ENCODE measurements around the gene TNS4.

TNS4 gene

GRCh38 chr17:40535924-40536294 lies 34.5 kb upstream of the TNS4 start:
- DNase-seq, result no peak
- no peaks in the 10 kb centered on the region for H4K20me1 ChIP-seq (ENCODE audit: insufficient read depth, low read length)
- H3F3A ChIP-seq (ENCODE audit: insufficient read depth, low read length), result no peaks in the 10 kb centered on the region
- no peak overlapping the region for H3K27ac ChIP-seq (ENCODE audit: low read length)
- H3K36me3 ChIP-seq (replicated peaks; ENCODE audit: insufficient read depth, low read length), result no peaks in the 10 kb centered on the region
- TF ChIP-seq CTCF (IDR thresholded peaks at IDR 0.05; ENCODE audit: low read length) (no peak), EZH2 (optimal IDR thresholded peaks at IDR 0.05; ENCODE audit: low read depth, low read length) (no peak), EZH2phosphoT487 (IDR thresholded peaks at IDR 0.05; ENCODE audit: low read length) (no peak)
- H3K4me3 ChIP-seq (ENCODE audit: low read length), result no peak overlapping the region
- H3K27me3 ChIP-seq (replicated peaks; ENCODE audit: insufficient read depth, low read length), result peaks cover 21% of the 10 kb centered on the region
- H3K4me2 ChIP-seq (ENCODE audit: low read depth, low read length), result no peak overlapping the region
- H3K79me2 ChIP-seq (ENCODE audit: low read length), result no peaks in the 10 kb centered on the region
- H3K9ac ChIP-seq (ENCODE audit: low read length), result no peak overlapping the region
- no peaks in the 10 kb centered on the region for H3K9me2 ChIP-seq (replicated peaks; ENCODE audit: insufficient read depth, low read length)
- H3K4me1 ChIP-seq (ENCODE audit: low read length), result no peaks in the 10 kb centered on the region; the same call in none of the 2 replicates
- H3K9me3 ChIP-seq (replicated peaks; ENCODE audit: insufficient read depth, low read length), result no peaks in the 10 kb centered on the region
- no peak overlapping the region for H2AFZ ChIP-seq (ENCODE audit: low read length)

DNA sequence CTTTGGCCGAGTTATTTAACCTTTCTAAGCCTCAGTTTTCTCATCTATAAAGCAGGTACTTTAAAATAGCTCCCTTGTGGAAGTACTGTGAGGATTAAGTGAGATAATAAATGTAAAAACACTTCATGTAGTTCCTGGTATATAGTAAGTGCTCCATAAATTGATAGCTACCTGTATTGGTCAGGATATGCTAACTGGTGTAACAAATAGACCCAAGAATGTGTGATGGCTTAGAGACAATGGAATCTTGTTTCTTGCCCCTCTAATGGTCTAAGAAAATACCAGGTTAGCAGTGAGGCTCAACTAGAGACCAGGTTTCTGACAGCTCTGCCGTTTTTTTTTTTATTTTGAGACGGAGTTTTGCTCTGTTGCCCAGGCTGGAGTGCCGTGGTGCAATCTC lies 34.0 kb upstream of the TNS4 start:
- no peaks in the 10 kb centered on the region for H3K9me2 ChIP-seq (replicated peaks; ENCODE audit: insufficient read depth, low read length)
- H3K9me3 ChIP-seq (replicated peaks; ENCODE audit: insufficient read depth, low read length), result no peaks in the 10 kb centered on the region
- H2AFZ ChIP-seq (ENCODE audit: low read length), result no peak overlapping the region
- no peaks in the 10 kb centered on the region for H3K79me2 ChIP-seq (ENCODE audit: low read length)
- no peak overlapping the region for H3K4me2 ChIP-seq (ENCODE audit: low read depth, low read length)
- no peak overlapping the region for H3K27ac ChIP-seq (ENCODE audit: low read length)
- no peaks in the 10 kb centered on the region for H4K20me1 ChIP-seq (ENCODE audit: insufficient read depth, low read length)
- no peak overlapping the region for H3K4me3 ChIP-seq (ENCODE audit: low read length)
- peaks cover 21% of the 10 kb centered on the region for H3K27me3 ChIP-seq (replicated peaks; ENCODE audit: insufficient read depth, low read length)
- H3K9ac ChIP-seq (ENCODE audit: low read length), result no peak overlapping the region
- DNase-seq, result no peak
- no peaks in the 10 kb centered on the region for H3K36me3 ChIP-seq (replicated peaks; ENCODE audit: insufficient read depth, low read length)
- H3K4me1 ChIP-seq (ENCODE audit: low read length), result no peaks in the 10 kb centered on the region; the same call in none of the 2 replicates
- H3F3A ChIP-seq (ENCODE audit: insufficient read depth, low read length), result no peaks in the 10 kb centered on the region
- no peak for TF ChIP-seq EZH2phosphoT487 (IDR thresholded peaks at IDR 0.05; ENCODE audit: low read length)
- no peak for TF ChIP-seq CTCF (IDR thresholded peaks at IDR 0.05; ENCODE audit: low read length)
- TF ChIP-seq EZH2 (optimal IDR thresholded peaks at IDR 0.05; ENCODE audit: low read depth, low read length), result no peak

GRCh38 chr17:40534371-40535189 lies 33.2 kb upstream of the TNS4 start:
- H3K36me3 ChIP-seq (replicated peaks; ENCODE audit: insufficient read depth, low read length), result no peaks in the 10 kb centered on the region
- H3K4me3 ChIP-seq (ENCODE audit: low read length), result no peak overlapping the region
- TF ChIP-seq CTCF (IDR thresholded peaks at IDR 0.05; ENCODE audit: low read length) (no peak), EZH2 (optimal IDR thresholded peaks at IDR 0.05; ENCODE audit: low read depth, low read length) (no peak), EZH2phosphoT487 (IDR thresholded peaks at IDR 0.05; ENCODE audit: low read length) (no peak)
- H3K9ac ChIP-seq (ENCODE audit: low read length), result no peak overlapping the region
- DNase-seq, result no peak
- no peaks in the 10 kb centered on the region; the same call in none of the 2 replicates for H3K4me1 ChIP-seq (ENCODE audit: low read length)
- no peaks in the 10 kb centered on the region for H3F3A ChIP-seq (ENCODE audit: insufficient read depth, low read length)
- no peaks in the 10 kb centered on the region for H3K9me3 ChIP-seq (replicated peaks; ENCODE audit: insufficient read depth, low read length)
- peaks cover 21% of the 10 kb centered on the region for H3K27me3 ChIP-seq (replicated peaks; ENCODE audit: insufficient read depth, low read length)
- H2AFZ ChIP-seq (ENCODE audit: low read length), result no peak overlapping the region
- H4K20me1 ChIP-seq (ENCODE audit: insufficient read depth, low read length), result no peaks in the 10 kb centered on the region
- no peaks in the 10 kb centered on the region for H3K9me2 ChIP-seq (replicated peaks; ENCODE audit: insufficient read depth, low read length)
- H3K27ac ChIP-seq (ENCODE audit: low read length), result no peak overlapping the region
- no peak overlapping the region for H3K4me2 ChIP-seq (ENCODE audit: low read depth, low read length)
- H3K79me2 ChIP-seq (ENCODE audit: low read length), result no peaks in the 10 kb centered on the region
